Lower lobe of right lung (tissue), 2 donors: ENCODE data around the gene EEFSEC. TPM values are rescaled to one million over a fixed set of nuclear protein-coding genes. Genes with fewer than 3 reads are reported as not detected.

Experiments used
- ATAC-seq, 2 donors: fragments of 200-7000 bp; cut with Tn5 transposase; one replicate each; pipeline ENCODE4 v1.9.1; 2020 to 2022; ENCODE audit warnings: mild to moderate bottlenecking in 2 of 2, moderate library complexity in 2 of 2
- DNase-seq: peaks from one replicate; pipeline ENCODE4 v3.0.0-alpha.2; 2020
- H3K27ac ChIP-seq: fragments of 200-600 bp; one replicate; pipeline ENCODE4 v1.8.0; 2022
- H3K27me3 ChIP-seq: fragments of 200-600 bp; one replicate; pipeline ENCODE4 v1.8.0; 2022; ENCODE audit warnings: low read depth
- H3K36me3 ChIP-seq: fragments of 200-600 bp; one replicate; pipeline ENCODE4 v1.8.0; 2022; ENCODE audit warnings: mild to moderate bottlenecking
- H3K4me1 ChIP-seq: fragments of 200-600 bp; one replicate; pipeline ENCODE4 v1.8.0; 2022
- H3K4me3 ChIP-seq: fragments of 200-600 bp; one replicate; pipeline ENCODE4 v1.8.0; 2022; ENCODE audit warnings: mild to moderate bottlenecking
- H3K9me3 ChIP-seq: fragments of 200-600 bp; one replicate; pipeline ENCODE4 v1.8.0; 2022
- intact Hi-C: fragments of 100-400 bp; cut with DNase I; formaldehyde crosslinking; loops from one replicate; pipeline ENCODE4 v1.11.0; 2022
- total RNA-seq: library from RNA; stranded (reverse); fragmentation: NEBNext Ultra II Directional; extraction: Animal tissue kit (Norgen Biotek cat#: 25700); gene quantifications from one replicate; pipeline ENCODE4 v1.2.1, GENCODE V29; 2021
- TF ChIP-seq, protein P1 (sequence below): fragments of 200-600 bp; IDR thresholded peaks from one replicate; pipeline ENCODE4 v1.8.0; 2022; ENCODE audit warnings: antibody characterized with exemption, mild to moderate bottlenecking
- donor health status: DM: no; HTN: yes; CAD: no; lungs with severe emphysema.

Gene EEFSEC
- total RNA-seq, 1 donor from 2014 or later, result 15.6 TPM

DNA sequence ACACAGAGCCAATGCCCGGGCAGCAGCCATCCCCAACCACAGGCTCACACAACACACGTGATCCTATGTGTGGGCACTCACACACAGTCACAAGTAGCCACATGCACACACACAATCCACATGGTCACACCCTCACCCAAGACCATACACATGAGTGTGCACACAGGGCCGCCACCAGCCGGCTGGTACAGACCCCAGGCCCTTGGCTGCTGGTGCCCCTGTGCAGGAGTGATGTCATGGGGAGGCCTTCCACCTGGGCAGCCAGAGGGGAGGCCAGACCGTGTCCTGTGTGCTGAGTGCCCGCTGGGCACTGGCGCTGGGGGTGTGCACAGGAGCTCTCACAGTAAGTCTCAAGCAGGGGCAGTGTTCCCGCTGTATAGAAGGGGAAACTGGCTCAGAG lies 276.5 kb downstream of the EEFSEC start:
- no peak for ATAC-seq
- no peak for DNase-seq
- Histone ChIP-seq H3K27me3 (peaks cover 50% of the 10 kb centered on the region), H3K4me3 (no peak overlapping the region), H3K4me1 (peaks cover 19% of the 10 kb centered on the region), H3K9me3 (no peaks in the 10 kb centered on the region), H3K36me3 (no peaks in the 10 kb centered on the region), H3K27ac (no peak overlapping the region)
- intact Hi-C loops, result no loop called here
- TF ChIP-seq, protein P1, sequence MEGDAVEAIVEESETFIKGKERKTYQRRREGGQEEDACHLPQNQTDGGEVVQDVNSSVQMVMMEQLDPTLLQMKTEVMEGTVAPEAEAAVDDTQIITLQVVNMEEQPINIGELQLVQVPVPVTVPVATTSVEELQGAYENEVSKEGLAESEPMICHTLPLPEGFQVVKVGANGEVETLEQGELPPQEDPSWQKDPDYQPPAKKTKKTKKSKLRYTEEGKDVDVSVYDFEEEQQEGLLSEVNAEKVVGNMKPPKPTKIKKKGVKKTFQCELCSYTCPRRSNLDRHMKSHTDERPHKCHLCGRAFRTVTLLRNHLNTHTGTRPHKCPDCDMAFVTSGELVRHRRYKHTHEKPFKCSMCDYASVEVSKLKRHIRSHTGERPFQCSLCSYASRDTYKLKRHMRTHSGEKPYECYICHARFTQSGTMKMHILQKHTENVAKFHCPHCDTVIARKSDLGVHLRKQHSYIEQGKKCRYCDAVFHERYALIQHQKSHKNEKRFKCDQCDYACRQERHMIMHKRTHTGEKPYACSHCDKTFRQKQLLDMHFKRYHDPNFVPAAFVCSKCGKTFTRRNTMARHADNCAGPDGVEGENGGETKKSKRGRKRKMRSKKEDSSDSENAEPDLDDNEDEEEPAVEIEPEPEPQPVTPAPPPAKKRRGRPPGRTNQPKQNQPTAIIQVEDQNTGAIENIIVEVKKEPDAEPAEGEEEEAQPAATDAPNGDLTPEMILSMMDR, result no peak

DNA sequence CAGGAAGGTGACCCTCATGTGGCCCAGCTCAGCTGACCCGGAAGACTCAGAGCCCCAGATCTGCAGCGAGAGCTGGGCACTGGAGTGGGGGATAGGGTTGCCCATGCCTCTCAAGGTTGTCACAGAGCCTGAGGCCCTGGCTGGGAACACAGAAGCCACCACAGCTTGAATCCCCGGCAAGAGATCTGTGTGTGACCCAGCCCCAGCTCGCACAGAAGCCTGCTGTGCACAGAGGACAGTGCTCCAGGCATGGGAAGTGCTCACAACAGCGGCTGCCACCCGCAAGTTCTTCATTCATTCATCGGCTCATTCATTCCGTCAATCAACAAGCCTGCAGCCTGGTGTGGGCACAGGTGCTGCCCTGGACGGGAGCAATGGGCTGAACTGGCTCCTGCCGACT lies 277.0 kb downstream of the EEFSEC start:
- intact Hi-C loops, result no loop called here

DNA sequence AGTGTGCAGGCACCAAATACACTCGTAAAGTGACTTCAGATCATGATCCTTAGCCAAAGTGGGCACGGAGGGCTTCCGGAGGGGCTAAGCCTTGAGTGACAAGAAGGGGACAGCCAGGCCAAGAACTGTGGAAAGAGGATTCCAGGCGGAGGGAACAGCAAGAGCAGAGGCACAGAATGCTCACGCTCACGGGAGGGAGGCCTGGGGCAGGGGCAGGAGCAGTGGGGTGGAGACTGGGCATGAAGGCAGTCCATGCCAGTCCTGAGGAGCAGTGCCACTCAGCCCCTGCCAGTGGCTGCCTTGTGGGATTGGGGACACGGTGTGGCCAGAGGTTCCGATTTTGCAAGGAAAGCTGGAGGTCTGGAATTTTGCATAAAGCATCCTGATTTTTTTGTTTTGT lies 277.4 kb downstream of the EEFSEC start:
- Histone ChIP-seq H3K4me3 (no peak overlapping the region), H3K27ac (no peak overlapping the region), H3K4me1 (peaks cover 19% of the 10 kb centered on the region), H3K36me3 (no peaks in the 10 kb centered on the region), H3K27me3 (peaks cover 53% of the 10 kb centered on the region), H3K9me3 (no peaks in the 10 kb centered on the region)
- ATAC-seq (no peak), DNase-seq (no peak)
- intact Hi-C loops, result no loop called here
- TF ChIP-seq, protein P1, result no peak

More for the DNA sequence above, 277.0 kb downstream of the EEFSEC start:
- H3K9me3 ChIP-seq, result no peaks in the 10 kb centered on the region
- H3K27ac ChIP-seq, result no peak overlapping the region
- H3K4me1 ChIP-seq, result peaks cover 19% of the 10 kb centered on the region
- no peaks in the 10 kb centered on the region for H3K36me3 ChIP-seq
- no peak for ATAC-seq
- TF ChIP-seq, protein P1, result no peak
- H3K27me3 ChIP-seq, result peaks cover 53% of the 10 kb centered on the region
- DNase-seq, result no peak
- no peak overlapping the region for H3K4me3 ChIP-seq

DNA sequence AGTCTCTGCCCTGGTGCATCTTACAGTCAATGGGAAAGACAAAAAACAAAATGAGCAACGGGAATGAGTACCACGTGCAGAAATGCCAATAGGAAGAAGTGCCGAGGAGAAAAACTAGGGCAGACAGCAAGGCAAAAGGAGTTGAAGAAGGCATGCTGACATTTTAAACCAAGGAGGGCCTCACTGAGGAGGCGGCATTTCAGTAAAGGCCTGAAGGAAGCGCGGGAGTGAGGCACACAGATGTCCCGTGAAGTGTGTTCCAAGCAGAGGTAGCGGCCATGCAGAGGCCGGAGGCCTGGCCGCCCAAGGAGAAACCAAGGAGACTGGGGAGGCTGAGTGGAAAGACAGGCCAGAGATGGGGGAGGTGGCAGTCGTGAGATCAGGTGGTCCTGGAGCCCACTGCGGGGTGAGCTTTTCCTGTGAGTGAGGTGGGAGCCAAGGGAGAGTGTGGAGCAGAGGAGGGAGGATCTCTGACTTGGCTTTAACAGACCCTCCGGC lies 278.6 kb downstream of the EEFSEC start:
- H3K27ac ChIP-seq, result no peak overlapping the region
- H3K4me1 ChIP-seq, result peaks cover 11% of the 10 kb centered on the region
- H3K9me3 ChIP-seq, result no peaks in the 10 kb centered on the region
- H3K36me3 ChIP-seq, result no peaks in the 10 kb centered on the region
- ATAC-seq (no peak), DNase-seq (no peak)
- peaks cover 49% of the 10 kb centered on the region for H3K27me3 ChIP-seq
- TF ChIP-seq, protein P1, result no peak
- intact Hi-C loops, result no loop called here
- no peak overlapping the region for H3K4me3 ChIP-seq

DNA sequence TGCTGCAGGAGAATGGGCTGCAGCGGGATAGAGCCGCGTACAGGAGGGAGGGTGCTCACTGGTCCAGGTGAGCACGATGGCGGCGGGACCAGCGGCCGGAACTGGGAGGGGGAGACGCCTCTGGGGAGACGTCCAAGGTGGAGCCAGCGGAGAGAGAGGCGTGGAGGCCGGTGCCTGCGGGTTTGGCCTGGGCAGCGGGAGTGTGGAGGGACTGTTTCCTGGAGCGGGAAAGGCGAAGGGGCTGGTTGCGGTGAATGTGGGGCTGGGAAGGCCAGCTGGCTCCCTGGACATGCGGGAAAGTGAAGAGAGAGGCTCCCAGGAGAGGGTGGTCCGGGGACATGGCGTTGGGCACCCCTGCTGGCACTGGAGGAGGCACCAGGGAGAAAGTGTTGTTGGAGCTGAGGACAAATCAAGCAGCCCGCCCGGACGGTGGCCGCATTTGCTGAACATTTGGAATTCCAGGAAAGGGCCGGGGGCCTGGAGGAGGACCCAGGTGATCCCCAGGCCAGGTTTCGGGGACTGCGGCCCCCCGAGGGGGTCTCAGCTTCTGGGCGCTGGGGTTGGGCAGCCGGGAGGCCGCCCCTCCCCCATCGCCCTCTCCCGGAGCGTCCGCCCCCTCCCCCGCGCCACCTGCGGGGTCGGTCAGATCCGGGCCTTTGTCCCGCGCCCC lies 279.2 kb downstream of the EEFSEC start:
- TF ChIP-seq, protein P1, result no peak
- Histone ChIP-seq H3K4me1 (peaks cover 10% of the 10 kb centered on the region), H3K4me3 (peak overlapping the region; percentile 39), H3K27me3 (peaks cover 48% of the 10 kb centered on the region), H3K9me3 (no peaks in the 10 kb centered on the region), H3K27ac (no peak overlapping the region), H3K36me3 (no peaks in the 10 kb centered on the region)
- intact Hi-C loops, result no loop called here
- DNase-seq, result no peak
- ATAC-seq, result peak; percentile 17 to 19
